Right lung (tissue), 5 donors: ENCODE data around the gene UQCC5. TPM values are rescaled to one million over a fixed set of nuclear protein-coding genes. Genes with fewer than 3 reads are reported as not detected.

Experiments used
- DNase-seq, 2 donors: peaks; one replicate each; pipeline ENCODE4 v3.0.0-alpha.2; 2013
- polyA plus RNA-seq, 5 donors: library from polyadenylated mRNA; unstranded; fragments of 120-200 nt; gene quantifications; one replicate each; pipeline versions ENCODE4 v1.2.1 to v1.2.3, GENCODE V29; 2013; ENCODE audit warnings: inconsistent platforms in 1 of 5, low replicate concordance in 1 of 5; ENCODE audit not compliant: insufficient read length in 5 of 5, insufficient read depth in 1 of 5

UQCC5 gene
- polyA plus RNA-seq, 5 donors = 8.5 to 24.3 (median 12.9) TPM

DNA sequence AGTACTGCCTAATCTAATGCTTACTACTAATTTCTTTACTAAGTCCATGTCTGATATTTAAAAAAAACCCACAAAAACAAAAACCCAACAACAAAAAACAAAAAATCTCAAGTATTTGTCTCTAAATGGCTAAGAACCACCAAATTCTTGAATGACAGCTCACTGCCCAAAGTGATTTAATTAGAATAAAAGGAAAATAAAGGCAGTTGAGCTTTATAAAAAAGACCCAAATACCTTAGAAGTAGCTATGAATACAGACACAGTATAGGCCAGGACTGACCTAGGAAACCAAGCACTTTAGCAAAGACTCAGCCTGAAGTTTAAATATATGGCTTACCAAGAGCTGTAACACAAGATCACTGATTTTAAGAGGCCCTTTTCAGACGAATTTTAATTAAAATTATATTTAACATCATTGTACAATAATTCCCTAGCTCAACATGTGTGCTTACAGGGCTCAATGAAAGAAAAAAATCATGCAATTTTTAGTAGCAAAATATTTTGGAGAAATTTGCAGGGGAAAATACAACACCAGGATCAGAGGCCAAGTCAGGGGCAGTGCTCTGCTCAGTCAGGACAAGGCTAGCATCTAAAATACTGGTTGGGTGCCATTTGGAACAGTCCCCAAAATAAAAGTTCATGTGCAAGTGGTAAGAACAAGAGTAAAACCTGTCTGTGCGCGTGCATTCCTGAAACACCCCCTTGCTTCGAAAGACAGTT, 24.8 kb downstream of the UQCC5 start:
- no peak for DNase-seq

DNA sequence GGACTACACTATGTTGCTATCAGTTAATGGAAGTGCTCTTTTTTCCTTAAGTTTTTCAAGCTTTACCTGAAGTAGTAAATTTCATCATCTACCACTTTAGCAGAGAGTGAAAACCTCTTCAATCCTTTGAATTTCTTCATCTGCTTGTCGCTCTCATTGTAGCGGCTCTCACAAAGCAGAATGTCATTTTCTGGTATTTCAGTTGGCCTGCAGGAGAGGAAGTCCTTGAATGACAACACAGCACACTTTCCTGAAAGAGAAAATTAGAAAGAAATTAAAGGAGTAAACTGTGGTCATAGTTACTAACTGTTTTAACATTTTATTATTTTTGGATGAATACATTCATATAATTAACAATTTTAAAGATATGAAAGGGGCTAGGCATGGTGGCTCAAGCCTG, 27.6 kb downstream of the UQCC5 start:
- no peak for DNase-seq

DNA sequence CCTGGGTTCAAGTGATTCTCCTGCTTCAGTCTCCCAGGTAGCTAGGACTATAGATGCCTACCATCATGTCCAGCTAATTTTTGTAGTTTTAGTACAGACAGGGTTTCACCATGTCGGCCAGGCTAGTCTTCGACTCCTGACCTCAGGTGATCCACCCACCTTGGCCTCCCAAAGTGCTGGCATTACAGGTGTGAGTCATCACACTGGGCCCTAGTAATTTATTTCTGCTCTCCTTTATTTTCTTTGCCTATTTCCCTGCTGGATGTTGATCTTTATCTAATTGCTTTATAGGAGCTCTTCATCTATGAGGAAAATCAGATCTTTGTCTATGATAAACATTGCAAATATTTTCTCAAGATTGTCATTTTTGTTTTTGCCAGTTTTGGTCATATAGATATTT, 31.7 kb downstream of the UQCC5 start:
- no peak for DNase-seq

DNA sequence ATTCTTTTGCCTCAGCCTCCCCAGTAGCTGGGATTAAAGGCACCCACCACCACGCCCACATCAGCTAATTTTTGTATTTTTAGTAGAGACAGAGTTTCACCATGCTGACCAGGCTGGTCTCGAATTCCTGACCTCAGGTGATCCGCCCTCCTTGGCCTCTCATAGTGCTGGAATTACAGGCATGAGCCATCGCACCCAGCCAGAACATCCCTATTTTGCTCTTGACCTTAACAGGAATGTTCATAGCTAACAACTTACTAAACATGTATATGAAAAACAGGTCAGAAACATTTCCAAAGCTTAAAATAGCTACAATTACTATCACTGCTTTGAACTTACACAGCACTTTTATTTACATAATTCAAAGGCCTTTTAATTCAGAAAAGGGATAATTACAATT, 33.7 kb downstream of the UQCC5 start:
- DNase-seq = no peak

DNA sequence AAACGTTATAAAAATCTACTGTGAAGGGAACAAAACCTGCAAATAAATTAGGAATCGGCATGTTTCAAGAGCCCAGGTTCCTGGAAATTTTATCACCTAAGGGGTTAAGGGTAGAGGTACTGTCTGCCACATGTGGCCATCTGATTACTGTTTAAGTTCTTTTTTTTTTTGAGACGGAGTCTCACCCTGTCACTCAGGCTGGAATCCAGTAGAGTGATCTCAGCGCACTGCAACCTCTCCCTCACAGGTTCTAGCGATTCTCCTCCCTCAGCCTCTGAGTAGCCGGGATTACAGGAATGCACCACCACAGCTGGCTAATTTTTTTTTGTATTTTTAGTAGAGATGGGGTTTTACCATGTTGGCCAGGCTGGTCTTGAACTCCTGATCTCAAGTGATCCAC, 35.8 kb downstream of the UQCC5 start:
- DNase-seq = no peak

DNA sequence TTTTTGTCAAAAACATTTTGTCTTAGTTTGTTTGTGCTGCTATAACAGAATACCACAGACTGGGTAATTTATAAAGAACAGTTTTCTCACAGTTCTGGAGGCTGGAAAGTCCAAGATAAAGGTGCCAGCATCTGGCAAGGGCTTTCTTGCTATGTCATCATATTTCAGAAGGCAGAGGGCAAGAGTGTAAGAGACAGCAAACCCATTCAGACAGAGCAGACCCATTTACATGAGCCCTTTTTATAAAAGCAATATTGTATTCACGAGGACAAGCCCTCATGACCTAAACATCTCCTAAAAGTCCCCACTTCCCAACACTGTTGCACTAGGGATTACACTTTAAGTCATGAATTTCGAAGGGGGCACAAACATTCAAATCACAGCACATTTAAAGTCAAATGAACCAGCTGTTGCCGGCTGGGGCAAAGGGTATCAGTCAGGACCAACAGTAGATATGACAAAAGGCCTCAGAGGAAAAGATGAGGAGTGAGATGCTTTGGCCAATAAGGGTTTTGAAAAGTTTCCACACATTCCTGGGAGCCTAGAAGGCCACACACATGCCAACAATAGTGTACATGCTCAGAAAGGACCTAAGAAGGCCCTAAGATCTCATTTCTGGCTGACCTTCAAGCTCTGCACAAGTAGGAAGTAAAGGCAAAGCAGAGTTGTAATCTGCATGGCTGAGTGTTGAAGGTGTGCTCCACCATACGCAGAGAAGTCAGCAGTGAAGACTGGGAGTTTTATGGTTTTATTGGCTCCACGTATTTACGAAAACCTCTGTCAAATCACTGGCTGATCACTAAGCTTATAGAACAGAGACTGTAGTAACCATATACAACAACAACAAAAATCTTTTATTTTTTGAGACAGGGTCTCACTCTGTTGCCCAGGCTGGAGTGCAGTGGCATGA, 37.9 kb downstream of the UQCC5 start:
- no peak for DNase-seq

Other genes starting within 250 kb of the UQCC5 start
- gene GLYCTK, start 248.8 kb upstream of the UQCC5 start, polyA plus RNA-seq = 10 to 100 TPM in 3 of 5 donors, 1 to 10 TPM in 2; 7.8 to 11.6 (median 10.2) TPM
- gene DNAH1, start 220.3 kb upstream of the UQCC5 start, polyA plus RNA-seq = 10 to 100 TPM in 3 of 5 donors, 1 to 10 TPM in 2; 7.2 to 12.4 (median 11.1) TPM
- gene BAP1, start 126.6 kb upstream of the UQCC5 start, polyA plus RNA-seq = 10 to 100 TPM; 60.5 to 82.6 (median 76.1) TPM
- 10 to 100 TPM in 1 of 5 donors, 1 to 10 TPM in 4; 8.1 to 10.6 (median 9.0) TPM for gene PHF7, start 125.9 kb upstream of the UQCC5 start, polyA plus RNA-seq
- gene SEMA3G, start 91.5 kb upstream of the UQCC5 start, polyA plus RNA-seq = 1 to 10 TPM; 4.3 to 8.2 (median 7.0) TPM
- gene TNNC1, start 82.6 kb upstream of the UQCC5 start, polyA plus RNA-seq = 10 to 100 TPM; 21.0 to 78.6 (median 31.2) TPM
- 100 to 1,000 TPM; 116 to 175 (median 146) TPM for gene NISCH, start 81.0 kb upstream of the UQCC5 start, polyA plus RNA-seq
- gene STAB1, start 41.3 kb upstream of the UQCC5 start, polyA plus RNA-seq = 10 to 100 TPM; 40.9 to 60.8 (median 43.4) TPM
- 100 to 1,000 TPM; 205 to 350 (median 239) TPM for gene NT5DC2, start 2.7 kb upstream of the UQCC5 start, polyA plus RNA-seq
- 10 to 100 TPM; 42.9 to 78.6 (median 65.2) TPM for gene PBRM1, start 149.3 kb downstream of the UQCC5 start, polyA plus RNA-seq
- 100 to 1,000 TPM; 100 to 124 (median 107) TPM for gene GNL3, start 149.4 kb downstream of the UQCC5 start, polyA plus RNA-seq
- 100 to 1,000 TPM; 104 to 121 (median 119) TPM for gene GLT8D1, start 169.2 kb downstream of the UQCC5 start, polyA plus RNA-seq
- gene SPCS1, start 169.5 kb downstream of the UQCC5 start, polyA plus RNA-seq = 100 to 1,000 TPM; 113 to 138 (median 123) TPM
- 10 to 100 TPM; 20.7 to 30.7 (median 27.2) TPM for gene NEK4, start 234.3 kb downstream of the UQCC5 start, polyA plus RNA-seq
- 1 to 10 TPM in 1 of 5 donors, under 1 TPM in 1, not detected in 3; 0.15 to 6.0 TPM for gene ITIH1, start 241.0 kb downstream of the UQCC5 start, polyA plus RNA-seq